Amniotic stem cell (primary cell): ENCODE results near the gene WDR90.

Source experiments
- DNase-seq: peaks from one replicate; lab custom pipeline; 2025; lab: John Stamatoyannopoulos, UW

WDR90 gene

DNA sequence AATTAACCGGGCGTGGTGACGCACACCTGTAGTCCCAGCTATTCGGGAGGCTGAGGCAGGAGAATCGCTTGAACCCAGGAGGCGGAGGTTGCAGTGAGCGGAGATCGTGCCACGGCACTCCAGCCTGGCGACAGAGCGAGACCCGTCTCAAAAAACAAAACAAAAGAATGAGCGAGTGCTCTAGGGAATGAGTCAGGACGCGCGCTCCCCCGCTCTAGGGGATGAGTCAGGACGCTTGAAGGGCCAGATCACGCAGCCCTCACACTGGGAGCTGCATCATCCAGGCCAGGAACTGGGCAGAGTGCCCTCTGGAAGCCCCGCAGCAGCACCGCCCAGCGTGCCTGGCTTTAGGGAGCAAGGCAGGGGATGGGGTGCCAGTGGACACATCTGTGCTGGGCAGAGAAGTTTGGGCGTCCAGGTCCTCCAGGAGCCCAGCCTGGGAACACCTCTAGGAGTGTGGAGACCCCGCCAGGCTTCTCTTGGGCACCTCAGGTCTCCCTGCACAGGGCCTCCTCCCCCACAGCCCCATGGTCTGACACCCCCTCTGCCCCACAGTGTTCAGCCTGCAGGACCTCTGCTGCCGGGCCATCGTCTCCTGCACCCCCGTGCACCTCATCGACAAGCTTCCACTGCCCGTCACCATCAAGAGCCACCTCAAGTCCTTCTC lies 22.2 kb upstream of the WDR90 start:
- peak; percentile 96 for DNase-seq

DNA sequence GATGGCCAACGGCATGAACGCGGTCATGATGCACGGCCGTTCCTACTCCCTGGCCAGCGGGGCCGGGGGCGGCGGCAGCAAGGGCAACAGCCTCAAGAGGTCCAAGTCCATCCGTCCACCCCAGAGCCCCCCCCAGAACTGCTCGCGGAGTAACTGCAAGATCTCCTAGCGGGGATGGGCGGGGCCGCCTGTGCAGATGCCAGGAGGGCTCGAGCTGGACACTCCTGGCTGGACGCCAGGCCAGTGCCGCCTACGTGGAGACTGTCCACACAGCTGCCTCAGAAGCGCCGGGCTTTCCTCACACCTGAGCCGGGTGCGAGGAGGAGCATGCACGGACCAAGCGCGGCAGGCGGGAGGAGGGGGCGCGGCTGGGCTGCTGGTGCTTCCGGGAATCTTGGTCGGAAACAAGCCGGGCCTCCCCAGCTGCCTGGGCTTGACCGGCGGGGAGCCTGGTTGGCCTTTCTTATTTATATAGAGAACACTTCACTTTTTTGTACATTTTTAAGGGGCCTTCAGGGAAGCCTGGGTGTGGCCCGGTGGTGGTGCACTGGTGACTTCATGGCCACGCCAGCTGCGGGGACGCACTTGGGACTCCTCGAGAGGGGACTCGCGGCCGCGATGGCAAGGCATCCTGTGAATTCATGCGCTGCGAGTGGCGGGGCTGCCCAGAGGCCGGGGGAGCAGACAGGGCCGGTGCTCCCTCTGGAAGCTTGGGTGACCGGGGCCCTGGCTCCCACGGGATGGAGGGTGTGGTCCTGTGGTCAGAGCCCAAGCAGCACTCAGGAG lies 21.5 kb upstream of the WDR90 start:
- no peak for DNase-seq

DNA sequence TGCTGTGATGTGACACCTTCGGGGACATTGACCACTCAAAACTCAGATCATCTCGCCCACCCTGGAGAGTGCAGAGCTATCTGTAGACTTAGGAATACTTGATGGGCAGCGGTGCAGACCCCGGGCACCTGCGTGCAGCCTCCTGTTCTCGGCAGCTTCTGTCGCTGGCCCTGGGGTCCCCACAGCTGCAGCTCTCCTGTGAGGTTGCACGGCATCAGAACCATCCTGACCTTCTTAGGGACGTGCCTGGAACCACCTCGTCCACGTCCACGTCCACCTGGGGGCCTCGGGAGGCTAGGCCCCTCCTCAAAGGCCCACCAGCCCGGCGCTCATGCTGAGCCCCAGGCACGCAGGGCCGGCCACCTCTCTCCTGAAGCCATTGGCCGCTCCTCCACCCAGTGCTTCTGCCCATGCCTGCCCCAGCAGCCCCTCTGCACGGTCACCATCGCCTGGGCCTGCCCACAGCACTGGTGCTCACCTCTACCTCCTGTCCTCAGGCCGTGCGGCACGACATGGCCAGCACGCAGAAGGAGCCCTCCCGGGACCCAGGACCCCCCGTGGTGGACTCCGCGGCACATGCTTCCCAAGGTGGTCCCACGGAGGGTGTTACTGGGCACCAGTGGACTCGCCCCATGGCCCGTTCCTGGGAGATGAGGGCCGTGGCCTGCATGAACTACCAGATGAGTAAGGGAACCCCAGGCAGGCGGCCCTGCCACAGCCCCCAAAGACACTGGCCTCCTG lies 20.7 kb upstream of the WDR90 start:
- DNase-seq: no peak

DNA sequence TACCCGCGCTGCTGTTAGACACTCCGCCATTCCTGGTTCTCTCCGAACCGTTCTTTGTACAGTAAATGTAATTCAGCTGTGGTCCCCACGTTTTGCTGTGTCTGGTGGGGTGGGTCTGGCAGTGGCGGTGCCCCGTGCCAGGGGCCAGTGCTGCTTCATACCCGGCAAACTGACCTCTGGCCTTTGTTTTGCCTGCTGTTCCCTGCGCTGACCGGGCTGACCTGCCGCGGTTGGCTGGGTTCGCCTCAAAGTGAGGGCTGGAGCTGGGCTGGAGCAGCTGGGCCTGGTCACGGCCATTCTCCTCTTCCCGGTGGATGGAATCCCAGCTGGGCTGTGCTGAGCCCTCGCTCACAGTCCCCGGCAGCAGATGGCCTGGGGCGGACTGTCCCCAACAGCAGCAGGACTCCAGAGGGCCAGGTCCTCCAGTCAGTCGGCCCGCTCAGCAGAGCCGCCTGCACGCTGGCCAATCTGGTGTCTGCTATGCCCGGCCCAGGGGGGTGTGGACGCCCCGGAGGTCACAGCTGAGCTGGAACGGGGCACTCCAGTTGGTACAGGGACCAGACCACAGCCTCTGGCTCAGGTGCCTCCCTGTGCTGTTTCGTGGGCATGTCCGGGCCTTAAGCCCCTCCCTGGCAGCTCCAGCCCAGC lies 19.9 kb upstream of the WDR90 start:
- no peak for DNase-seq

DNA sequence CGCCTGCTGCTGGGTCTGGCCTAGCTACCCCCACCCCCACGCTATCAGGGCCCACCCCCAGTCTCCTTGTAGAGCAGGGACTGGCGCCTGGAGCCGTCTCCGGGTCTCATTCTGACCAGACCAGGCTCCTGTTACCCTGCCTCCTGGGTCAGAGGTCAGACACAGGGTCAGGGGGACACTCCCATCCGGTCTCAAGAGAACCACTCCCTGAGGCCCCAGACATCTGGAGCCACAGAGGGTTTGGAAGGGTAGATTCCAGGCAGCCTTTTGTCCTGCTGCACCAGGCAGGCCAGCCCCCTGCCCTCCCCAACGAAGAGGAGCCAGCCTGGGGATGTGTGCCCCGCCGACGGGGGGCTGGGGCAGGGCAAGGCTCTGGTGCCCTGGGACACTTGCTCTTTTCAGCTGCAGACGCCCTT lies 19.3 kb upstream of the WDR90 start:
- DNase-seq: no peak

DNA sequence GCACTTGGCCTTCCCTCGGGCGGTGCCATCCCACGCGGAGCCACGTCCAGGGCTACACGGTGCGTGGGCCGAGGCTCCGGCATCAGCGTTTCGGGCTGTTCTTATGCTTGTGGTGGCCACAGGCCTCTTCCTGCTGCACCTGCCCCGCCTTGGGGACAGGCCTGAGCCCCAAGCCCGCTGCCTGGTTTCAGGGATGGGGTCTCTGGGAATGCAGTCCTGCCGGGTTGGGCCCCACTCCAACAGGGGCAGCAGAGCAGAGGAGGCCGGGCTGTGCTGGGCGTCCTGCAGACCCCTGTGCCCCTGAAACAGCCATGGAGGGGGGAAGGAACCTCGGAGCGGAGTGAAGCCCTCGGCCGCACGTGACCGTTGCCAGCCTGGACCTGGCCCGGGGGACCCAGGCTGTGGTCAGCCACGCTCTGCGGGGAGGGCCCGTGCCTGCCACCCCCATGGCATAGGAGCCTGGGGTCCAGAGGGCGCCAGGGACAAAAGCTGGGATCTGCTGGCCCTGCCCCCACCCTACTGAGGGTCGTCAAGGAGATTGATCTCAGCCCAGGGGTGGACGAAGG lies 18.8 kb upstream of the WDR90 start:
- DNase-seq: no peak

DNA sequence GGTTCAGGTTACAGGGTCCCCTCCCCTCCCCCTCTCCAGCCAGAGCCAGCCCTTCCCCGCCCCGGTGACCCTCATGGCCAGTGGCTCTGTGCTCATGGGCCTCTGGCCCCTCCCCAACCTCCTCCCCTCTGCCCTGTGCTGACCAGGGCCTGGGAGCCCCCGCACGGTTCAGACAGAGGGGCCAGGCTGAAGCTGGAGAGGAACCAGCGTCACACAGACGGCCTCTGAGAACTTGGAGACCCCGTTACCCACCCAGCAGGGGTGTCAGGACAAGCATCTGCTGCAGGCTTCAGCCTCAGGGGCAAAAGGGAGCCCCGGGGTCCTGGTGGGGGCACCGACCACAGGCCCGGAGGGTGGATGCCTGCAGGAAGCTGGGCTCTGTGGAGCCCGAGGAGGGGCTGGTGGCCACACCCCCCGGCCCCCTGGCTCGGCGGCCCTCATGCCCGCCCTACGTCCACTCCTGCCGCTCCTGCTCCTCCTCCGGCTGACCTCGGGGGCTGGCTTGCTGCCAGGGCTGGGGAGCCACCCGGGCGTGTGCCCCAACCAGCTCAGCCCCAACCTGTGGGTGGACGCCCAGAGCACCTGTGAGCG lies 18.3 kb upstream of the WDR90 start, which contains the start of gene WFIKKN1:
TSS of gene WFIKKN1 (plus strand) at position 171 of the 591 bp plus-strand sequence. CDS start at position 440, 269 bp downstream.
- no peak for DNase-seq

DNA sequence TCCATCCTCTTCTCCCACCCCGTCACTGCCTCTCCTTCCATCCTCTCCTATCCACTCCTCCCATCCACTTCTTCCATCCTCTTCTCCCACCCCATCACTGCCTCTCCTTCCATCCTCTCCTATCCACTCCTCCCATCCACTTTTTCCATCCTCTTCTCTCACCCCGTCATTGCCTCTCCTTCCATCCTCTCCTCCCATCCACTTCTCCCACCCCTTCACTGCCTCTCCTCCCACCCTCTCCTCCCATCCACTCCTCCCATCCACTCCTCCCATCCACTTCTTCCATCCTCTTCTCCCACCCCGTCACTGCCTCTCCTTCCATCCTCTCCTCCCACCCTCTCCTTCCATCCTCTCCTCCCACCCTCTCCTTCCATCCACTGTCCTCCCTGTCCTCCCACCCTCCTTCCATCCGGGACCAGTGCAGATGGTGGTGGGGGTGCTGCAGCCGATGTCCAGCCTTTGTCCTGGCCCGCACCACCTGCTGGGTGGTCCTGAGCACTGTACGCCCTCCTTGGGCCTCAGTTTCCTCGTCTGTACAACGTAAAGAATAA lies 17.3 kb upstream of the WDR90 start:
- no peak for DNase-seq

DNA sequence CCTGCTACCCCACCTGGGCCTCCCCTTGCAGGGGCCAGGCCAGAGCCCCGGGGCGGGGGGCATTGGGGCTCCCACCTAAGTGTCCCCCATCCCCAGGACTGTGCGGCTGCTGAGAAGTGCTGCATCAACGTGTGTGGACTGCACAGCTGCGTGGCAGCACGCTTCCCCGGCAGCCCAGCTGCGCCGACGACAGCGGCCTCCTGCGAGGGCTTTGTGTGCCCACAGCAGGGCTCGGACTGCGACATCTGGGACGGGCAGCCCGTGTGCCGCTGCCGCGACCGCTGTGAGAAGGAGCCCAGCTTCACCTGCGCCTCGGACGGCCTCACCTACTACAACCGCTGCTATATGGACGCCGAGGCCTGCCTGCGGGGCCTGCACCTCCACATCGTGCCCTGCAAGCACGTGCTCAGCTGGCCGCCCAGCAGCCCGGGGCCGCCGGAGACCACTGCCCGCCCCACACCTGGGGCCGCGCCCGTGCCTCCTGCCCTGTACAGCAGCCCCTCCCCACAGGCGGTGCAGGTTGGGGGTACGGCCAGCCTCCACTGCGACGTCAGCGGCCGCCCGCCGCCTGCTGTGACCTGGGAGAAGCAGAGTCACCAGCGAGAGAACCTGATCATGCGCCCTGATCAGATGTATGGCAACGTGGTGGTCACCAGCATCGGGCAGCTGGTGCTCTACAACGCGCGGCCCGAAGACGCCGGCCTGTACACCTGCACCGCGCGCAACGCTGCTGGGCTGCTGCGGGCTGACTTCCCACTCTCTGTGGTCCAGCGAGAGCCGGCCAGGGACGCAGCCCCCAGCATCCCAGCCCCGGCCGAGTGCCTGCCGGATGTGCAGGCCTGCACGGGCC lies 16.5 kb upstream of the WDR90 start:
- DNase-seq: no peak

DNA sequence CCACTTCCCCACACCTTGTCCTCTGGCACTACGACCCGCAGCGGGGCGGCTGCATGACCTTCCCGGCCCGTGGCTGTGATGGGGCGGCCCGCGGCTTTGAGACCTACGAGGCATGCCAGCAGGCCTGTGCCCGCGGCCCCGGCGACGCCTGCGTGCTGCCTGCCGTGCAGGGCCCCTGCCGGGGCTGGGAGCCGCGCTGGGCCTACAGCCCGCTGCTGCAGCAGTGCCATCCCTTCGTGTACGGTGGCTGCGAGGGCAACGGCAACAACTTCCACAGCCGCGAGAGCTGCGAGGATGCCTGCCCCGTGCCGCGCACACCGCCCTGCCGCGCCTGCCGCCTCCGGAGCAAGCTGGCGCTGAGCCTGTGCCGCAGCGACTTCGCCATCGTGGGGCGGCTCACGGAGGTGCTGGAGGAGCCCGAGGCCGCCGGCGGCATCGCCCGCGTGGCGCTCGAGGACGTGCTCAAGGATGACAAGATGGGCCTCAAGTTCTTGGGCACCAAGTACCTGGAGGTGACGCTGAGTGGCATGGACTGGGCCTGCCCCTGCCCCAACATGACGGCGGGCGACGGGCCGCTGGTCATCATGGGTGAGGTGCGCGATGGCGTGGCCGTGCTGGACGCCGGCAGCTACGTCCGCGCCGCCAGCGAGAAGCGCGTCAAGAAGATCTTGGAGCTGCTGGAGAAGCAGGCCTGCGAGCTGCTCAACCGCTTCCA lies 15.7 kb upstream of the WDR90 start:
- no peak for DNase-seq

DNA sequence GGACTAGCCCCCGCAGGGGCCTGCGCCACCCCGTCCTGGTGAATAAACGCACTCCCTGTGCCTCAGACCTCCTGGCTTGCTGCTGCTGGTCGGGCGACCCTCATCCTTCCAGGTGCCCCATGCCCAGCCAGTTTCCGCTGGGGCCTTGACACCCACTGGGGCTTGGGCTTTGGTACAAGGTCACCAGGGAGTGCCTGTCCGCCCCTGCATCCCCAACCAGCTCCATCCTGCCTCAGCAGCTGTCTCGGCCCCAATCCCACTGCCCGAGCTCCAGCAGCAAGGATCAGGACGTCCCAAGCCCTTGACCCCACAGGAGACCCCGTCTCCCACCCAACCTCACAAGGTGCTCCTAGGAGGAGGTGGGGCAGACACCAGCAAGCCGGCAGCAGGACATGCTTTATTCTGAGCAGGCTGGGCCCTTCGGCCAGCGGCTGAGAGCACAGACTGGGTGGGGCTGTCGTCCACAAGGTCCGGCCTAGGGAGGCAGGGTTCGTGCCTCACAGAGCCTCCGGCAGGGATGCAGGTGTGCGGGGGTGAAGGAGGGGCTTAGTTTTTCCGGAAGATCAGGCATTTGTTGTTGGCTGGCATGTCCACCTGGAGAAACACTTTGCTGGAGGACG lies 15.0 kb upstream of the WDR90 start:
- DNase-seq: no peak

DNA sequence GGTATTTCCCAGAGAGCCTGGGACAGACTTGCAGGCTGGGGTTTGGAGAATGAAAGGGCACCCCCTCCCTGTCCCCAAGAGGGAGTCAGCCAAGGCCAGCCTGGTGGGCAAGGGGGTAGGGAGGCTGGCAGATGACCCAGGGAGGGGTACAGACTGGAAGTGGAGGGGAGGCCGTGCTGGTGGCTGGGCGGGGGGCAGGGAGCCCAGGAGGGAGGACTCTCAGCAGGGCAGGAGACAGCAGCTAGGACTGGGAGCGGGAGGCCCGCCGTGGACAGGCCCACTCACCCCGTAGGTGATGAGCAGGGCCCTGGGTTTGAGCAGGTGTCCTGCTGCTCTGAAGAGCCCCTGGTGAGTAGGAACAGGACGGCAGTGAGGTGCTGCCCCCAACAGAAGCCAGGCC lies 14.2 kb upstream of the WDR90 start:
- DNase-seq: no peak

DNA sequence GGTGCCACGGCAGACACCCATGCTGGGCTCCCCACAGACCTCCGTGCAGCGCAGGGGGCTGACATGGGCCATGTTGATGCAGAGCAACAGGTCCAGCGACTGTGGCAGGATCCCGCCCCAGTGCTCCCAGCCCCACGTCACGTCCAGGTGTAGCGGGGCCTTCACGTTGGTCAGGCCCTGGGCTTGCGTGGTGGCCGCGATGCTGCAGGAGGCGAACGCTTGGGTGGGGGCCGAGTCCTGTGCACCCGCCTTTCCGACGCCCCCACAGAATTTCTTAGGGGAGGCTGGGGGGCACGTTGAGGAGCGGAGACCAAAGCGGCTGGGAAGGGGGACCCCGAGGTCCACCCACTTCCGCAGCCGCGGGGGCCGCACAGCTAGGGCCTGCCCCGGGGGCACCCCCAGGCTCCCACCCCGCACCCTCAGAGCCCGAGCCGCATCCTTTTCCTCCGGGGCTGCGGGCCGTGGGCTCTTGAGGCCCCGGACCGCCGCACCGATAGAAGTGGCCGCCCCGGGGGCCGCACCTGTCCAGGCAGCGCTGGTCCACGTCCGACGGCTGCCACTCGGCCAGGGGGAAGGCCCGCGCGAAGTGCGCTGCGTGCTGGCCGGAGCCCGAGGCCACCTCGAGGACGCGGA lies 13.5 kb upstream of the WDR90 start:
- no peak for DNase-seq

DNA sequence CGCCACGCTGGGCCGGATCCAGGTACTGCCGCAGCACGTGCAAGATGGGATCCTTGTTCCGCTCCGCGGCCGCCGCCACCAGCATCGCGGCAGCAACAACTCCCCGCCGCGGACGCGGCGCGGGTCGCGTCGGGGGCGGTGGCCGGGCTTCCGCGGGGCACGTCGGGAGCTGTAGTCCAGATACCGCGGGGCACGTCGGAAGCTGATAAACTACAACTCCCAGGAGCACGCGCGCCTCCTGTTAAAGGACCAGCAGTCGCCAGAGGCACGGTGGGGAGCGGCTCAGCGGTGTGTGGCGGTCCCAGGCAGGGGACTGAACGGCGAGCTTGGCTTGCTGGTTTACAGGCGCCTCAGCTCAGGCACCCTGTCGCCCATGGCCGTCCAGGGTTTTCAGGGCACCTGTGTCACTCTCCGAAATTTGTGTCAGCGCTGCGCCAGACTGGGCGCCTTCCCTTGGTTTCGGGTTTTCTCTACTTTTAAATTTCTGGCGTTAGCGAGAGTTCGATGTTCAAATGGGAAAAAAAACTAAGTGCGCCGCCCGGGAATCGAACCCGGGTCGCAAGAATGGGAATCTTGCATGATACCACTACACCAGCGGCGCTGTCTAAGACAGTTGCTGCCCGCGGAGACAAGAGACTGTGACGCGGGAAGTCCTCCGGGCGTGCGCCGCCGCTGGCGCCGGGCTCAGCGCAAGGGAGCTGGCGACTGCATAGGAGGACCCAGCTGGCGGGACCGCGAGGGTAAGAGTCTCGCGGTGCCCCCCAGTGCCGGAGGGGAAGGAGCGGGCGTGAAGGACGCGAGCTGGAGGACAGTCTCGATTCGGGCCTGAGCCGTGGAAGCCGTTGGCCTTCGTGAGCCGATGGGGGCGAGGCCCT lies 12.7 kb upstream of the WDR90 start, which contains the start of gene METTL26:
TSS of gene METTL26 (minus strand) at position 100 of the 875 bp plus-strand sequence. CDS start at position 85, 15 bp downstream.
- peak; percentile 92 for DNase-seq

DNA sequence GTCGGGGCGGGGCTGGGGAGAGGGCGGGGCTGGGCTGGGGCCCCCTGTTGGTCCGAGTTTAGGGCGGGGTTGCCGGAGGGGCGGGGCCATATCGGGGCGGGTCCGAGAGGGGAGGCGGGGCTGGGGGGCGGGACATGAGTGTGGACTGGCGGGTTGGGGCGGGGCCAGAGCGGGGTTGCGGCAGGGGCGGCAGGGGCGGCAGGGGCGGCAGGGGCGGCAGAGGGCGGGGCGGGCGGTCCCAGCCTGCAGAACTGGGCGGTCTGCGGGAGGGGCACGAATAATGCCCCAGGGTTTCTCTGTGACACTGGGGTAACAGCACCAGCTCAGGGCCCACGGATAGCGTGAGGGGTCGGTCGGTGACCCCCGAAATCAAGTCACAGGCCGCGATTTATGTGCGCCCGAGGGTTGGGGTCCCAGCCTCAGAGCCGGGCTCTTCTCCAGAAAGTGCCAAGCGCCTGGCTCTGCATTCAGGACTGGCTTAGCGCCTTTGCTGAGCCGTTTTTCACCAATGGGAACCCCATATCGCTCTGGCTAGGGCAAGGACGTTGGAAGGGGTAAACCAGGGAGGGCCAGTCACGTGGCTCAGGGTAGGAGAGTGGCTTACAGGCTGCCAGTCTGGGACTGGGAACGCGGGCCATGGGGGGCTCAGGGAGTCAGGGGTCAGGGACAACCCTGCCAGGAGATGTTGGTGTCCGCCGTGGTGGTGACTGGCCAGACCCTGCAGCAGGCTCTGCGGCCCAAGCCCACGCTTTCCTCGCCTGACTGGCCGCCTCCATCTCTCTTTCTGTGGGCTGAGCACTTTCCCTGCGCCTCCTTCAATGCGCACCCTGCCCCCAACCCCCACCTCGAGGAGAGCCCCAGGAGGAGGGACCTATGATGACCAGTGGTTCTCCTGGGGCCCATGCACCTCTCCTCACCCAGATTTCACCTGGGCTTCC lies 11.8 kb upstream of the WDR90 start:
- peak; percentile 79 for DNase-seq

DNA sequence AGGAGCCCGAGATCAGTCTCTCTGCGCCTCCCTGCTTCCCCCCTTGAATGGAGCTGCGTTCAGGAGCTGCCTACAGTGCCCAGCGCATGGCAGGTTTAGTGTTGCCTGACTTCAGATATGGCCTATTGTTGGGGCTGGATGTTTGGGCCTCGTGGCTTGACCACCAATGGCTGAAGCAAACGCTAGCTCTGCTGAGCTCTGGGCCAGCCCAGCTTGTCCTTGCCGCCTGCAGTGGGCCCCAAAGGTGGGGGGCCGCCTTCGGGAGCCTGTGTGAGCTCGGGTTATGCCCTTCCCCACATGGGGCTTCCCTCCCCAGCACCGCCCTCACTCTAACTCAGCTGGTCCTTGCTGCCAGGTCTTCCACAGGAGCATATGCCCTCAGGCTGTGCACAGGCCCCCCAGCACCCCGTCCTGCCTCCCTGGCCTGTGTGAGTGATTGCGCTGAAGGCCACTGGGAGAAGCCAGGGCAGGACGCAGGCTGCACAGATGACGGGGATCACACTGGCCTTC lies 11.1 kb upstream of the WDR90 start:
- DNase-seq: no peak
